Spleen (tissue), 11 donors: ENCODE measurements around the gene CMTM4. TPM values are rescaled to one million over a fixed set of nuclear protein-coding genes. Genes with fewer than 3 reads are reported as not detected.
"Not testable (repeated sequence)": the region's sequence is repeated elsewhere in the genome, so short reads cannot be mapped to it uniquely, and the experiment has no call there.

Experiments
- DNase-seq: peaks from one replicate; pipeline ENCODE4 v3.0.0-alpha.2; 2020
- H3K27ac ChIP-seq, 8 donors: fragments of 200-600 bp; sonication (generic) in 7 of 8; 1 replicate in 4 of 8; 2 replicates in 4 of 8; pipeline versions ENCODE4 v1.5.0 to v1.8.0; 2016 to 2021; ENCODE audit warnings: inconsistent platforms in 4 of 8, mild to moderate bottlenecking in 4 of 8, moderate library complexity in 1 of 8
- H3K27me3 ChIP-seq, 7 donors: fragments of 200-600 bp; sonication (generic) in 6 of 7; replicated peaks in 1 of 7; 1 replicate in 4 of 7; 2 replicates in 3 of 7; pipeline versions ENCODE4 v1.5.0 to v1.8.0; 2016 to 2021; ENCODE audit warnings: inconsistent platforms in 3 of 7, mild to moderate bottlenecking in 1 of 7
- H3K36me3 ChIP-seq, 6 donors: fragments of 200-600 bp; sonication (generic) in 5 of 6; 1 replicate in 4 of 6; 2 replicates in 2 of 6; pipeline versions ENCODE4 v1.5.0 to v1.8.0; 2016 to 2021; ENCODE audit warnings: inconsistent platforms in 2 of 6
- H3K4me1 ChIP-seq, 6 donors: fragments of 200-600 bp; sonication (generic) in 5 of 6; 1 replicate in 3 of 6; 2 replicates in 3 of 6; pipeline versions ENCODE4 v1.5.0 to v1.8.0; 2016 to 2021; ENCODE audit warnings: inconsistent platforms in 3 of 6
- H3K4me3 ChIP-seq, 8 donors: fragments of 200-600 bp; sonication (generic) in 7 of 8; 1 replicate in 4 of 8; 2 replicates in 4 of 8; pipeline versions ENCODE4 v1.5.0 to v1.8.0; 2016 to 2021; ENCODE audit warnings: inconsistent platforms in 4 of 8, mild to moderate bottlenecking in 4 of 8, moderate library complexity in 2 of 8
- H3K9me3 ChIP-seq, 8 donors: fragments of 200-600 bp; sonication (generic) in 7 of 8; 1 replicate in 4 of 8; 2 replicates in 4 of 8; pipeline versions ENCODE4 v1.5.0 to v1.8.0; 2016 to 2021; ENCODE audit warnings: inconsistent platforms in 4 of 8
- CTCF ChIP-seq, 11 experiments: fragments of 200-600 bp in 7 of 11; fragments of 450-650 bp in 4 of 11; sonication (generic) in 4 of 11; IDR thresholded peaks in 8 of 11; conservative IDR thresholded peaks in 3 of 11; 1 replicate in 7 of 11; 2 replicates in 4 of 11; pipeline versions ENCODE4 v1.4.0 to v1.8.0; 2016 to 2021; ENCODE audit warnings: antibody characterized with exemption in 11 of 11, inconsistent platforms in 4 of 11, mild to moderate bottlenecking in 1 of 11
- POLR2A ChIP-seq, 3 donors: fragments of 450-650 bp; IDR thresholded peaks; one replicate each; pipeline ENCODE4 v1.5.1; 2017; ENCODE audit warnings: antibody characterized with exemption in 3 of 3, mild to moderate bottlenecking in 1 of 3
- POLR2AphosphoS5 ChIP-seq, 3 donors: sonication (generic); formaldehyde crosslinking; IDR thresholded peaks; one replicate each; pipeline ENCODE4 v1.5.1; 2017; ENCODE audit warnings: antibody characterized with exemption in 3 of 3
- WGBS, 5 donors: extraction: QIAGEN DNeasy Blood & Tissue Kit in 3 of 5; methylation state at CpG; one replicate each; pipeline versions ENCODE4 v1.1.5 to v1.1.7; 2013 to 2018; 5-methylcytosine and 5-hydroxymethylcytosine counted together
- intact Hi-C: fragments of 100-400 bp; cut with DNase I; formaldehyde crosslinking; loops from one replicate; pipeline ENCODE4 v1.15.0; 2023; ENCODE audit warnings: low total_unique reads
- polyA plus RNA-seq, 3 donors: library from polyadenylated mRNA; stranded (reverse); fragments of 200-250 nt; gene quantifications; one replicate each; pipeline ENCODE4 v1.2.1, GENCODE V29; 2013
- total RNA-seq, 7 donors: library from RNA; depleted of rRNA in 3 of 7; stranded (reverse); fragments of >200 nt in 3 of 7; fragmentation: NEBNext Ultra II Directional in 4 of 7; extraction: Animal tissue kit (Norgen Biotek cat#: 25700) in 4 of 7; gene quantifications; one replicate each; pipeline versions ENCODE4 v1.1.0 to v1.2.1, GENCODE V29; 2016 to 2021
- donor health status: healthy with polysubstance abuse.
- donor health status: DM: no; HTN: no; CAD: no; lungs with moderate emphysema.
- donor health status: DM: no; HTN: no; CAD: no.
- donor health status: Bipolar disorder and iron deficiency.
- donor health status: healthy.
- donor health status: DM: no; HTN: no; CAD: no.
- donor health status: DM: yes; HTN: yes; CAD: no.

The CMTM4 gene
- total and polyA plus RNA-seq, 10 donors = 0.70 to 10.2 (median 5.7) TPM

GRCh38 chr16:66599726-66600125, 96.8 kb downstream of the CMTM4 start:
- TF ChIP-seq CTCF (IDR thresholded peaks at IDR 0.05 in 8 of 11, conservative IDR thresholded peaks at IDR 0.05 in 3 of 11) (no peak), POLR2A (IDR thresholded peaks at IDR 0.05) (no peak), POLR2AphosphoS5 (IDR thresholded peaks at IDR 0.05) (no peak)
- Histone ChIP-seq H3K27ac (no peak overlapping the region), H3K27me3 (peaks cover 0 to 13% (median 0%) of the 10 kb centered on the region in 7 donors), H3K36me3 (no peaks in the 10 kb centered on the region), H3K4me1 (peaks cover 0 to 22% (median 17%) of the 10 kb centered on the region in 6 donors), H3K4me3 (no peak overlapping the region), H3K9me3 (peaks cover 0 to 11% (median 9%) of the 10 kb centered on the region in 8 donors)
- no peak for DNase-seq
- WGBS, 5 donors = 79 to 87% (median 80%) methylated on average over 4 of the region's 4 CpGs
- intact Hi-C loops = loop anchor here (5.0 to 10.0 kb wide), 2 partner anchors 125 to 192 kb away; no protein-coding TSS in a partner anchor

- peak; percentile 14 for DNase-seq
- TF ChIP-seq CTCF (IDR thresholded peaks at IDR 0.05 in 8 of 11, conservative IDR thresholded peaks at IDR 0.05 in 3 of 11) (no peak), POLR2AphosphoS5 (IDR thresholded peaks at IDR 0.05) (no peak), POLR2A (IDR thresholded peaks at IDR 0.05) (no peak)
- WGBS, 5 donors = 55 to 69% (median 60%) methylated on average over 3 of the region's 3 CpGs
Measured at GRCh38 chr16:66598111-66598510, 98.4 kb downstream of the CMTM4 start.

GRCh38 chr16:66596986-66597848, 99.3 kb downstream of the CMTM4 start:
- intact Hi-C loops = loop anchor here (10.0 kb wide), 1 partner anchor 122 kb away; no protein-coding TSS in a partner anchor
- WGBS, 5 donors = 64 to 77% (median 73%) methylated on average over 5 of the region's 5 CpGs
- TF ChIP-seq POLR2A (IDR thresholded peaks at IDR 0.05) (no peak), CTCF (IDR thresholded peaks at IDR 0.05 in 8 of 11, conservative IDR thresholded peaks at IDR 0.05 in 3 of 11) (no peak), POLR2AphosphoS5 (IDR thresholded peaks at IDR 0.05) (no peak)
- Histone ChIP-seq H3K36me3 (no peaks in the 10 kb centered on the region), H3K27me3 (peaks cover 0 to 9% (median 0%) of the 10 kb centered on the region in 7 donors), H3K4me3 (no peak overlapping the region), H3K4me1 (peaks cover 0 to 9% (median 3%) of the 10 kb centered on the region in 6 donors), H3K9me3 (peaks cover 0 to 15% (median 9%) of the 10 kb centered on the region in 8 donors), H3K27ac (no peak overlapping the region)
- DNase-seq = peak; percentile 67

More at GRCh38 chr16:66598111-66598510, 98.4 kb downstream of the CMTM4 start:
- Histone ChIP-seq H3K4me3 (no peak overlapping the region), H3K36me3 (no peaks in the 10 kb centered on the region), H3K27me3 (peaks cover 0 to 9% (median 0%) of the 10 kb centered on the region in 7 donors), H3K9me3 (peaks cover 0 to 15% (median 9%) of the 10 kb centered on the region in 8 donors), H3K27ac (no peak overlapping the region), H3K4me1 (peaks cover 0 to 12% (median 3%) of the 10 kb centered on the region in 6 donors)
- intact Hi-C loops = loop anchor here (10.0 kb wide), 1 partner anchor 123 kb away; no protein-coding TSS in a partner anchor

GRCh38 chr16:66596559-66596958, 100.0 kb downstream of the CMTM4 start:
- not testable (repeated sequence) for H3K4me1 ChIP-seq, H3K27me3 ChIP-seq, H3K27ac ChIP-seq, DNase-seq, H3K36me3 ChIP-seq, H3K4me3 ChIP-seq
- intact Hi-C loops = loop anchor here (10.0 kb wide), 1 partner anchor 122 kb away; no protein-coding TSS in a partner anchor
- 94 to 99% (median 98%) methylated on average over 4 of the region's 4 CpGs for WGBS, 5 donors
- peaks cover 0 to 11% (median 5%) of the 10 kb centered on the region in 8 donors for H3K9me3 ChIP-seq
